AG10803 (cell line): Measurements from ENCODE around the gene RASA1.

ENCODE experiments used
- DNase-seq: peaks from one replicate; pipeline ENCODE4 v3.0.0; 2010; ENCODE audit warnings: low read depth
- H3K4me3 ChIP-seq: 2 replicates; pipeline ENCODE4 v1.5.1; 2011; ENCODE audit warnings: mild to moderate bottlenecking, low read length, control low read depth
- CTCF ChIP-seq: conservative IDR thresholded peaks from 2 replicates; pipeline ENCODE4 v1.5.1; 2011; ENCODE audit warnings: mild to moderate bottlenecking, low read length, control low read depth, inconsistent platforms

RASA1 gene

GRCh38 chr5:87423755-87424154 lies 156.1 kb downstream of the RASA1 start:
- DNase-seq, result no peak
- no peak for TF ChIP-seq CTCF
- H3K4me3 ChIP-seq, result no peak overlapping the region

GRCh38 chr5:87430863-87431457 lies 163.3 kb downstream of the RASA1 start:
- TF ChIP-seq CTCF, result no peak
- DNase-seq, result no peak
- H3K4me3 ChIP-seq, result no peak overlapping the region

GRCh38 chr5:87432460-87432859 lies 164.8 kb downstream of the RASA1 start:
- H3K4me3 ChIP-seq, result no peak overlapping the region
- DNase-seq, result no peak
- no peak for TF ChIP-seq CTCF

GRCh38 chr5:87433945-87434344 lies 166.3 kb downstream of the RASA1 start:
- no peak overlapping the region for H3K4me3 ChIP-seq
- DNase-seq, result no peak
- no peak for TF ChIP-seq CTCF

DNA sequence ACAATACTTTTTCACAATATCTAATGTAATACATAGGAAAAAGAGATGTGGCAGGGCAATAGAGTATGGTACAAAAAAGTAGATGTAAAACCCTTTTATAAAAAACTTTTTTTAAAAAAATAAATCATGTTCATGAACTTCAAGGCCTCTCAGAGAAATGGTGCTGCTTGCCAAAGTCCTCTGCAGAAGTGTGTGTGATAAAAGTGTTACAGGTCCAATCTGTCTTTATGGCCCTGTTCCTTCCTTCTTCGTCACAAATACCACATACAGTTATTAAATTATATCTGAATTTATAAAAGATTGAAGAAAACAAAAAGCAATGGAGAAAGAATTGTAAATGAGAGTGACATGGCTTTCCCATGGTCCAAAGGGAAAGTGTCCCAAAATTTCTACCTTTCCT lies 166.8 kb downstream of the RASA1 start:
- H3K4me3 ChIP-seq, result no peak overlapping the region
- no peak for DNase-seq
- no peak for TF ChIP-seq CTCF

GRCh38 chr5:87435144-87435694 lies 167.5 kb downstream of the RASA1 start:
- no peak for DNase-seq
- no peak for TF ChIP-seq CTCF
- no peak overlapping the region for H3K4me3 ChIP-seq

- TF ChIP-seq CTCF, result no peak
- H3K4me3 ChIP-seq, result no peak overlapping the region
- no peak for DNase-seq
Measured at GRCh38 chr5:87437724-87438123, 170.0 kb downstream of the RASA1 start.
